NCI-H748 (cell line): Measurements from ENCODE around the gene ALK.

Source experiments
- DNase-seq: peaks from one replicate; lab custom pipeline; 2025; ENCODE audit not compliant: unreplicated experiment; lab: John Stamatoyannopoulos, UW

ALK gene

DNA sequence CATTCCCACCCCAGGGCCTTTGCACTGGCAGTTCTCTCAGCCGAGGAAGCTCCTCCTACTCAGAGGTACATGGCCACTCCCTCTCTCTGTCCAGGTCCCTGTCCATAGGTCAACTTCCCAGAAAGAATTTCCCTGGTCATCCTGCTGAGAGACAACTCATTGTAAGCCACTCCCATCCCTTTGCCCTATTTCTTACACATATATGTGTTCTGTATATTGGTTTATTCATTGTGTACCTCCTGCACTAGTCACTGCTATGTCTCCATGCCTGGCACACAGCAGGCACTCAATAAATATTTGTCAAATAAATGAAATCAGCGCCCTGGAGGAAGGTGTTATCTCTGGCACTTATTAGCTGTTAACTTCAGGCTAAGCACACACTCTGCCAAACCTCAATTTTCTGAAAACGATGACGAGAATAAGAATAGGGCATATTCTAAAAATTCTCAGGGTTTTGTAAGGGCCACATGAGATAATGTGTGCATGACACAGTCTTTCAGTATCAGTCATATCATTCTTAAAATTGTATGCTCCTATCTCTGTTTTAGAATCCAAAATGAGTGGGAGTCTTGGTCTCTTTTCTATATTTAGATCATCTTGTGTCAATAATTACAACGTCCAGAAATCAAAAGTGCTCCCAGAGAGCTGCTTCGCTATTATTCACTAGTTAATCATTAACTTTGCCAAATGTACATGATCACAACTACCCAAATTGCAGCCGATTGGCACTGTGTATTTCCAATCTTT, 198.0 kb downstream of the ALK start:
- DNase-seq = no peak

DNA sequence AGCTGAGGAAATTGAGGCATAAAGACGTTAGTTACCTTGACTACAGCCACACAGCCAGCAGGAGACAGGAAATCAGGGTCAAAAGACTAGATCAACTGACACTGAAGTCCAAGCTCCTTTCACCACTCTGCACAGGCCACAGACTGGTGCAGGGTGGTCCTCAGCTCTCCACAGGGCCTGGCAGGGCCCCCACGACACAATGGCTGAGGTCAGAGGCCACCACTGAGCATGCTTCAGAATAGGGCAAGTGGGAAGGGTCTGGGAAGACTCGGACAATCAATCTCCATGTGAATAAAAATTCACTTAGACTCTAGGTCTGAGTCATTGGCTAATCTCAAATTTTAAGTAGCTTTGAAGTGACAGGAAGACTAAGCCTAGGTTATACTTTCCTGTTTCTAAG, 201.7 kb downstream of the ALK start:
- DNase-seq = no peak

DNA sequence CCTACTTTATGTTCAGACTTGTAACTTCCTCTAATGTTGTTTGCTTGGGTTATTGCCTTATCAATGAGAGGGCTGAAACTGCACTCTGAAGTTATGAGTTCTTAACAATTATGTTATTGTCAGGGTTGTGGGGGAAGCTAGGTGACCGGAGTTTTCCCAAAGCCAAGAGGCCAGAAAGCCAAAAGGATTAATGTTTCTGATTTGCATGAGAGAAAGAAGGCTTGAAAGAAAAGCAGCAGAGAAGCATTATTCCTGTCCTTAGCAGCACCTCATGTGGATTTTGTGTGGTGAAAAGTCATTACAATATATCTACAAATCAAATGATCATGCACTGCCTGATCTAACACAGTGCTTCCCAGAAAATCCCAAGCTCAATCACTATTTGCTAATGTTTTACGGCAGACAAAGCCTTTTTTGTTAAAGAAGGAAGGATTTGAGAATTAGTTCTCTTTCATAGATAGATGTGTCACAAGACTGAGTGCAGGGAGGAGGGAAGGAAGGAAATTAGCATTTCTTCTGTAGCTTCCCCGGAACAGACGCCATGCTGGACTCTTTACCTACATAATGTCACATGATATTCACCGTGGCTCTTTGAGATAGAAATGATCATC, 203.2 kb downstream of the ALK start:
- no peak for DNase-seq

DNA sequence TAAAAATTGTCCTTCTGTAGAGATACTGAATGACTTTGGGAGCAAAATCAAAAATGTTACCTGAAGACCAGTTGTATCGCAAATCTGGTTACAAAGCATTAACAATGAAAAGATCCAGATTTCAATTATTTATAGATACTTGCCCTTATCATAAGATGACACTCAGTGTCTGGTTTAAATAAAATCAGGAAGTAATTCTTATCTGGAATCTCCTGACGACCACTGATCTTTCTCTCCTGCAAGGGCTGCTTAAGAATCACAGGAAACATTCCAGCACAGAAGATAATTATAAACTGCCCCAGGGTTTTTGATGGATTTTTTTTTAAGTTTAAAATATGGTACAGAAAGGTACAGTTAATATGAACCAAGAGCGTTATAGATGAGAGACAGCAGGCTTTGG, 205.7 kb downstream of the ALK start:
- no peak for DNase-seq

DNA sequence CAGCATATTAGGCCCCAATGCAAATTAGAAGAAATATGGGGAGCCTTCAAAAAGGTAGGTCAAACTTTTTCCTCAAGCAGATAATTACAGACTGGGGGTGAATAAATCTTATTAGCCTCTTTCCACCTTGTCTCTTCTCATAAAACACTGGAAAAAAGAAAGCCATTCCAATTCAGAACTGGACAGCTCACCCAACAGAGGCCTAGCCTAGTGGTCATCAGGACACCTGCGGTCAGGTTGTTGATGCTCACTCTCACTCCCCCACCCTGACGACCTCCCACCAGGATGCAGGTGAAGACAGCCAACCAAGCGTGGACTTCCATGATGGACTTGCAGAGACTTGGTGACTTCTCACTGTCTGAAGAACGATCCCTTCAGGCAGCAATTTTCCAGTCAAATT, 207.1 kb downstream of the ALK start:
- no peak for DNase-seq

DNA sequence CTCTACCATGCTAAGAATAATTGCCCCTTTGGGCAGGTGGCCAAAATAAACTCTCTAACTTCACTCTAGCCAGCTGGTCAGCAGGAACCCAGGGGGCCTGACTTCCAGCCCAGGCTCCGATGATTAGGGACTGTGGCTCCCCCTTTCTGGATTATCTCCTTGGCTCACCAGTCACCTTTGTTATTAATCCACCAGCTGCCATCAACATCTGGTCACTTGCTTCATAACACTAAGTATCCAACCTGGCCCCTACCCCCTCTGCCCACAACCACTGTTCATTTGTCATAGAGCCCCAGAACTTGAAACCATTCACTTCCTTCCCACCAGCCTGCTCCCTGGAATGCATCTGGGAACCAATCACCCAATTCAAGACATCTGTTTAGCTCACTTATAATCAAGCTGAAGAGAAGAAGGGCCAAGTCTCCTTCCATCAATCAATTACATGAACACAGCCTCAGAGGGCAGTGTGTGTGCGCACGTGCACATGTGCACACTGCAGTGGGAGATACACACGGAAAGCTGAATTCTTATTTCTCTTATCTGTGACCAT, 215.1 kb downstream of the ALK start:
- no peak for DNase-seq

DNA sequence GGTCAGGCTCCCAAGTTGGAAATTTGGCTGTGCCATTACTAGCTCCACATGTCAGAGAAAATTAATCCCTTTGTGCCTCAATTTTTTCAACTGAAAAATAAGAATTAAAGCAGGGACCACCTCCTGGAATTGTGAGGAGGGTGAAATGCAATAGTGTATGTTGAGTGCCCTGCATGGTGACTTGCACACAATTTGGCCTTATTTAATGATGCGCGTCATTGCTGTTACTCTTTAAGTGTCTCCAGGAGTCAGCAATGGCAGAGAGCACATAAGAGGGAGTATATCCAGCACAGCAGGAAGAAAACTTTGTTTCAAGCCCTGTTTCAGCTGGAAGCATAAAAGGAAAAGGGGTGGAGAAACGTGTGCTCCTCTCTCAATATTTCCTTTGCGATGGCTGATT, 215.8 kb downstream of the ALK start:
- DNase-seq = no peak

DNA sequence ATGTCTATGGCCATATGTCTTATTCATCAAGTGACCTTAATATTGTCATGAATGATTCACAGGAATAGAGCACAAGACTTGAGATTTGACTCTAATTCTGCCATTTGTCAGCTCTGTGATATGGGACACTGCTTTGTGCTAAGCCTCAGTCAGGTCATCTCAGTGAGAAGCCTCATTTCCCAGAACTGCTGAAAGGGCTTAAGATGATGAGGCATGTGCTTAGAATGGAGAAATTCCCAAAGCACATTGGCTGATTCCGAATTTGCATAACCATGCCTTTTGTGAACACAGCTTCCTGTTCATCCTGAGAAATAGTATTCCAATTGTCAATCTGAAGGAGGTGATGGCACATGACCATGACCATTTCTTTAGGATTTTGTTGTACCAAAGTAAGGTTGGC, 218.1 kb downstream of the ALK start:
- no peak for DNase-seq

DNA sequence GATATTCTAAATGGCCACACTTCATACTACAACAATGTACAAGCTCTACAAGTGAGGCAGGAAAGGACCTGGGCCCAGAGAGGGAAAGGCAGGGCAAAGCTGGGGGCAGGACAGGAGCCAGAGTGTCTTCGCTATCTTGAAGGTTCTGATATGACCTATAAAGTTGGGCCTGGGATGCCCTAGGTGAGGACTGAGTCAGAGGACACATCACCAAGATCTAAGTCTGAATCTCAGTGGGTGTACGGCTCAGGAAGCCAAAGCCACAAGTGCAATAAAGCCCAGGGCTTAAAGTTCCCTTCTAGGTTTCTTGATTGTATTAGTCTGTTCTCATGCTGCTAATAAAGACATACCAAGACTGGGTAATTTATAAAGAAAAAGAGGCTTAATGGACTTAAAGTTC, 219.1 kb downstream of the ALK start:
- no peak for DNase-seq

DNA sequence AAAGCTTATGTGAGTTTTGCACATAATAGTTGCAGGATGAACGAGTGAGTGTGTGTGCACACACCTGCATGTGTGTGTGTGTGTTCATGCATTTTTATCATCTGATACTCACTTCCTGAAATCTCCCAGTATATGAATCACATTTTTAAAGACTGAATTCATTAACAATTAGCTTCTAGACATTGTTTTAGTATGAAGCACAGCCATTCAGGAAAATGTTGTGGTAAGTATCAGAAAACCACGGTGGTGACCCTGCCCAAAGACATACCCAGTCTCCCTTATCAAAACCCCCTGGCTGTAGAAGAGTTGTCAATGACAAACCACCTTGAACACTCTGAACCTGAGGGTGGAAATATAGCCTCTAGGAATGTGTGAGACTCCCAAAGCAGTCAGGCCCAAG, 220.8 kb downstream of the ALK start:
- DNase-seq = no peak

DNA sequence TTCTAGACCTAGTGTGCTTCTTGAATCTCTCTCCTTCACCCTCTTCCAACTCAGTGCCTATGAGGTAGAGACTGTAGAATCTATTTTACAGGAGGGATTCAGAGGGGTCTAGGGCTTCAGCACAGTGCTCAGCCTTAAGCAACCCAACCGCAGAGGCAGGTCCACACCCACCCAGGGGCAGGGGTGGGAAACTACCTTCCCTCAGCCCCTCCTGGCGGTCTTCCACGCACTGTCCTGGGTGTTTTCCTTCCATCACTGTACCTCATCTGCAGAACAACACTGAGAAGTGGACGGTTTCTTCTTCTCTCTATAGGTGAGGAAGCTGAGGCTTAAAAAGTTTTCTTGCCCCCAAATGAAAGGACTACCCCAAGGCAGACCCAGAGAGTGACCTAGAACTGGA, 222.3 kb downstream of the ALK start:
- DNase-seq = no peak

DNA sequence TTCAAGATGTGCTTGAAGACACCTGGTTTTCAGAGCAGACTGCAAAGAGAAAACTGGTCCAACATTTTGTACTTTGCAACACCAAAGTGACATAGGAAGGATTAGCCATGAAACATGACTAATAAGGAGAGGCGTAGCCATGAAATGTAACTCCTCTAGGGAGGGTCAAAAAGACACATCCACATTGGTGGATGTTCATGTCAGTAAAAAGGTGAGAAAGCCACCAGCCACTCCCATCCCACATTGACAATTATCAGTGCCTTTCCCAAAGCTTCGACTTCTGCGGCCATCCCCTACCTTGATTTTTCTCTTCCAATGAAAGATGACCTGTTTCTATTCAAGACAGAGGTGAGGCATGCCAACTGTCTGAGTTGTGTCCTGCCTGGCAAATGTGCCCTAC, 223.2 kb downstream of the ALK start:
- DNase-seq = no peak

DNA sequence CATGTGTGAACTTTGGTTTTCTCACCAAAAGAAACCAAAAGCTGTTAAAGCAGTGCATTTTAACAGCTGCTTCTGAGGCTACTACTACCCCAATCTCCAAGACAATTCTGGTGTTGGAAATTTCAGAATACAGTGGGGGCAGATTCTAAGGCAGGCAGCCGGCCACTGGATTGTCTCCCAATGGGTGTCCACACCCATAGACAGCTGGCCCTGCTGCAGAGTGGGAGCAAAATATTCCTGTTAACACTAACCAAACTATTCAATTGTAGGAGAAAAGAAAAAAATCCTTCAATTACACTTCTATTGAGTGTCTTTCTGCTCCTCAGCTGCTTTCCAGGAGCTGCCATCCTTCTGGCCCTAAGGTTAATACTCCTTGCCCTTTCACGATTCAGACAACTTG, 223.7 kb downstream of the ALK start:
- DNase-seq = no peak

DNA sequence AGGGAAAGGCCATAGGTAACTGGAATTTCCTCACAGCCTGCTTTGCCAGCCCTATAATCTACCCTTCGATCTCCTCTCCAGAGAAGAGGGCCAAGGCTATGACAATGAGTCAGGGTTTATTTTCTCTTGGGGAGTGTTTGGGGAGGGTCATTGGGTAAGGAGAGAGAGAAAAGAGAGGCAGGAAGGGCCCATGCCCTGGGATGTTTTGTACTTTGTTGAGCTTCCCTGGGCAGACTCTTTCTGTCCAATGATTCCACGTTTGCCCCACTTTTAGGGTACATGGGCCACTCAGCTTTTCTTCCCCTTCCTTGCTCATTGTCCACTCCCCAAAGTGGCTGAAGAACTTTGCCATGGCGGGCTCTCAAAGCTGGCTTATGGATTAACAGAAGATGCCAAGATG, 224.2 kb downstream of the ALK start:
- DNase-seq = no peak

DNA sequence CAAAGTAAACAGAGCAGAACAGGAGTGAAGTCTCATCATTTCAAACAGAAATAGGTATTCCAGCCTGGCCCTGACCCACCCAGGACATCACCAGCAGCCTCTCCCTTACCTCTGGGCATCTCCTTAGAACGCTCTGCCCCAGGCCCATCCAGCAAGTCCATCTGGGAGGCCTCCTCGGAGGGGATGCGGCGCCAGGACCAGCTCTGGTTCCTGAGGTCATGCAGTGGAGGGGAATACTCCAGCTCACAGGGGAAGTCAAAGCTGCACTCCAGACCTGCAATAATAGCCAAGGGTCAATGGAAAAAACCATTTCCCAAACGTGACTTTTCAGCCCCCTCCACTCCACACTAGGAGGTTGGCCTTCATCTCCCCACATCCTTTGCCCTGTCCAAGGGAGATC, 226.6 kb downstream of the ALK start:
- no peak for DNase-seq

DNA sequence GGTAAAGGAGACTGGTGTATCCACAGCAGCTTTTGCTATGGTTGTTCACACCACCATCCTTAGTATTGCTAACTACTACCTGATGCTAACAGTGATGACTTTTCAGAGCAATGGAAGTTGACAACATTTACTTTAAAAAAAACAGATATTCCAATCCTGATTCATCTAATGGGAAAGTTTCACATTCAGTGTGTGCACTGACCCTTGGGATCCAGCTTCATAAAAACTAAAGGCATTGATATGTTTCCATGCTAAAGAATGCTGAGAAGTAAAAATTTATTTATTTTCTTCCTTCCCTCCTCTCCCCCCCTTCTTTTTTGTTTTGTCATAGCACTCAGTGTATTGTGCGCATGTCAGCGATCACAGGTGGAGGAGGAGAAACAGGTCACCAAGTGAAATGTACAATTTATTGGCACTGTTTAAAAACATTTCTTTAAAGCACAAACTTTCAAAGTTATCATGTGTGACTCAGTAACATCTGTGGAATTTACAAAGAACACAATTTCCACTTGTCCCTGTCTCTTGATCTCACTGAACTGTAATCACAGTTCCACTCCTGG, 229.9 kb downstream of the ALK start:
- no peak for DNase-seq

DNA sequence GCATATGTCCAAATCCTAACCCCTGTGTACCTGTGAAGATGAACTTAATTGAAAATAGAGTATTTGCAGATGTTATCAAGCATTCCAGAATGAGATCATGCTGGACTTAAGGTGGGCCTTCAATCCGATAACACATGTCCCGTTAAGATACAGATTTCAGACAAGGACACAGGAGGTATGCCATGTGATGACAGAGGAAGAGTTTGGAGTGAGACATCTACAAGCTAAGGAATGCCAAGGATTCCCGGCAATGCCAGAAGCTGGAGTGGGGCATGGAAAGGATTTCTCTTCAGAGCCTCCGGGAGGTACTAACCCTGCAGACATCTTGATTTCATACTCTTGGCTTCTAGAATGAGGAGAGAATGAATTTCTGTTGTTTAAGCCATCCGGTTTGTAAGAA, 231.7 kb downstream of the ALK start:
- no peak for DNase-seq

DNA sequence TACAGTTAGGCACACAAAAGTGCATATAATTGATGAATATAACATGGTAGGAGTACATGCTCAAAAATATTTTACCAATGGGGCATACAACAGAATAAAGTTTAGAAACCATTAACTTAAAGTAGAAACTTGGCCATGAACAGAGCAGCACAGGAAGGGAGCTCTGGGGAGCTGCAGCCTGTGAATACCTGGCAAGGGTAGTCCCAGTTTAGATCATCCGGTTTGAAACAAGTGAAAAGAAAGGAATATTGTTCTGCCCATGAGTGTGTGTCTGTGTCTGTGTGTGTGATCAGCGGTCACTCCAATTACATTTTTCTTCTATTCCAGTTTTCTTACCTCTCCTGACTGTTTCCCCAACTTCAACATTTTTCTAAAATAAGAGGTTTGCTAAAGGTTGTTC, 233.0 kb downstream of the ALK start:
- no peak for DNase-seq

DNA sequence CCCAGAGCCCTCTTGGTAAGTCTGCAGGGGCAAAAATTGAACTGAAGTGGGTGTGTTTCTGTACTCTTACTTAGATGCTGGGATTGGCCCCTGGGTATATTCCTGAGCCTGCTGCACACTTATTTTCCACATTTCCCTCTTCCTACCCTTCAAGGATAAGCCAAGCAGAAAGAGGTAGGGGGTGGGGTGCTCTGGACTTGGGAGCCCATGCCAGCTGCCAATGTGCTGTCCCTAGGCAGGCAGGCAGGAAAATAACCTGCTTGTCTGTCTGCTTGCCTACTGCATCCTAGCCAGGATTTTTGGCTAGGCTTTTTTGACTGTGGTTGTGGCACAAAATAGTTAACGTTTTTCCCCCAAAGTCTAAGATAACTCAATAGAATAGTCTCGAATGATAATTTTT, 234.3 kb downstream of the ALK start:
- no peak for DNase-seq

DNA sequence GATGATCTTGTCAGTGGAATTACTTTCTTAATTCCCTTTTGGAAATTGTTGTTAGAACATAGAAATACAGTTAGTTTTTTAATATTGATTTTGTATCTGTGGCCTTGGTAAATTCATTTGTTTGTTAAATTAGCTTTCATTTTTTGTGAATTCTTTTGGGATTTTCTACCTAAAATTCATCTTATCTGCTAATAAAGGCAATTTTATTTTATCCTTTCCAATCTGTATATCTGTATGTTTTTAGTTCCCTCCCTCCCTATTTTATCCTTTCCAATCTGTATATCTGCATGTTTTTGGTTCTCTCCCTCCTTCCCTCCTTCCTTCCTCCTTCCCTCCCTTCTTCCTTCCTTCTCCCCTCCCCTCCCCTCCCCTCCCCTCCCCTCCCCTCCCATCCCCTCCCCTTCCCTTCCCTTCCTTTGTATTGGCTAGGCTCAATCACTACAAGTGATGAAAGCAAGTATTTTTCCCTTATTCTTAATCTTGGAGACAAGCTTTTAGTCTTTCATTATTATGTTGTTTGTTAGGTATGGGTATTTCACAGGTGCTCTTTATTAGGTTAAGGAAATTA, 244.4 kb downstream of the ALK start:
- DNase-seq = no peak

DNA sequence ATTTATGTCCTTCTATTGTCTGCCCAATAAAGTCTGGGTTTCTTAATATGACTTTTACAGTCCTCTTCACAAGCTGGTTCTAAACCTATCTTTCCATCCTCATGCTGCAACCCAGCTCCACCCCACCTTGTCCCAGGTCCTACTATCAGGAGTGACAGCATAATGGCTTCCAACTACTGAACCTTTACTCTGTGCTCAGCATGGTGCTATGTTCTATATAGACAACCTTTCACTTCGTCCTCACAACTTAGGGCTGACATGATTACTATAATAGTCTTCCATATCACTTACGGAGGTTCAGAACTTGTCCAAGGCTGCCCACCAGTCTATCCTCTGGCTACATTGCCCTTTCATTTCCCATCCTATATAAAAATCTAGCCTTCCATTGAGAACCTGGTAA, 256.8 kb downstream of the ALK start:
- no peak for DNase-seq

DNA sequence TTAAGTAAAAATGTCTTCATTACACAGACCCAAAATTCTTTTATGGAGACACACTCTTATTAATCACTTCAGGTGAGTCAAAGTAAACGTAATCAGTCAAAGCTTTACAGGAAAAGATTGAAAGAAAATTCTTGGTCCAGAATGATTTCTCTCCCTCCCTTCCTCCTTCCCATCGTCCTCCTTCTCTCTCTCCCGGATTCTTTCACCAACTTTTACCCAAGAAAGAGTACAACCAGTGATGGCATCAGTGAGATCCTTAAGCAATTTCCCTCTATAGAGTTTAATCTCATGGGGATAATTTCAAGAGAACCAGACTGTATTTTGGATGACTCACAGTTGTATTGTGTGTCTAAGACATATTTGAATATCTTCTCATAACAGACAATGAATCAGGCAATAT, 258.1 kb downstream of the ALK start:
- no peak for DNase-seq
